ENCODE data around the gene ABHD16A. TPM values are rescaled to one million over a fixed set of nuclear protein-coding genes. Genes with fewer than 3 reads are reported as not detected.

The ABHD16A gene
- total RNA-seq, 4 donors from 2014 or later: 41.8 to 62.8 (median 57.4) TPM

- DNase-seq (ENCODE audit: low spot score): no peak
- no peak for TF ChIP-seq CTCF (IDR thresholded peaks at IDR 0.05)
- ATAC-seq (ENCODE audit: low FRiP score): no peak
Measured at GRCh38 chr6:31705931-31706330, 2.8 kb upstream of the ABHD16A start.

GRCh38 chr6:31702405-31702818, 712 bp downstream of the ABHD16A start:
- TF ChIP-seq CTCF (IDR thresholded peaks at IDR 0.05): no peak
- DNase-seq (ENCODE audit: low spot score) (no peak), ATAC-seq (ENCODE audit: low FRiP score) (no peak)

- no peak for ATAC-seq (ENCODE audit: low FRiP score)
- TF ChIP-seq CTCF (IDR thresholded peaks at IDR 0.05): no peak
- no peak for DNase-seq (ENCODE audit: low spot score)
Measured at GRCh38 chr6:31701666-31702404, 1.3 kb downstream of the ABHD16A start.

- TF ChIP-seq CTCF (IDR thresholded peaks at IDR 0.05): no peak
- no peak for ATAC-seq (ENCODE audit: low FRiP score)
- DNase-seq (ENCODE audit: low spot score): no peak
Measured at GRCh38 chr6:31700740-31701401, 2.3 kb downstream of the ABHD16A start.

GRCh38 chr6:31697555-31697954, 5.6 kb downstream of the ABHD16A start:
- DNase-seq (ENCODE audit: low spot score) (no peak), ATAC-seq (ENCODE audit: low FRiP score) (no peak)
- no peak for TF ChIP-seq CTCF (IDR thresholded peaks at IDR 0.05)

GRCh38 chr6:31693535-31693934, 9.6 kb downstream of the ABHD16A start:
- no peak for ATAC-seq (ENCODE audit: low FRiP score)
- TF ChIP-seq CTCF (IDR thresholded peaks at IDR 0.05): no peak
- DNase-seq (ENCODE audit: low spot score): no peak

GRCh38 chr6:31692886-31693285, 10.2 kb downstream of the ABHD16A start:
- DNase-seq (ENCODE audit: low spot score): no peak
- TF ChIP-seq CTCF (IDR thresholded peaks at IDR 0.05): no peak
- ATAC-seq (ENCODE audit: low FRiP score): no peak
